SU-DHL-6 (cell line): ENCODE data around the gene ATOH8.

Experiments
- CTCF ChIP-seq: fragments of 200-600 bp; sonication (generic); IDR thresholded peaks from one replicate; pipeline ENCODE4 v1.5.1; 2017; ENCODE audit warnings: antibody characterized with exemption, mild to moderate bottlenecking, low read length, moderate library complexity; ENCODE audit not compliant: insufficient read depth, poor library complexity, severe bottlenecking
- EZH2phosphoT487 ChIP-seq: fragments of 200-600 bp; sonication (generic), shearing (Covaris generic); conservative IDR thresholded peaks from 2 replicates; pipeline ENCODE4 v1.6.1; 2018; ENCODE audit warnings: mild to moderate bottlenecking, antibody characterized with exemption, low read length, moderate library complexity, mixed read lengths

- TF ChIP-seq CTCF (no peak), EZH2phosphoT487 (no peak)
Measured at GRCh38 chr2:85803704-85804425, 50.1 kb downstream of the ATOH8 start.
